ENCODE measurements around the gene ANGEL1. TPM values are rescaled to one million over a fixed set of nuclear protein-coding genes. Genes with fewer than 3 reads are reported as not detected.

The ANGEL1 gene
- total and polyA plus RNA-seq, 2 donors (not counting 1 experiment from before 2014, with no cell fraction given), result 13.1 to 27.3 TPM

GRCh38 chr14:76827696-76828296 lies 15.1 kb upstream of the ANGEL1 start:
- H3K27ac ChIP-seq (ENCODE audit: low read length in 2 of 2), result no peak overlapping the region
- H3K4me3 ChIP-seq (ENCODE audit: control extremely low read depth in 1 of 5, extremely low read depth in 1 of 5, insufficient read depth in 1 of 5, low read depth in 2 of 5, low read length in 4 of 5), result no peak overlapping the region
- ChIA-PET POLR2A (no interaction called here), CTCF (no interaction called here)
- no peaks in the 10 kb centered on the region for H3K79me2 ChIP-seq (ENCODE audit: control insufficient read depth, insufficient read depth, low read length)
- no peak overlapping the region for H2AFZ ChIP-seq (ENCODE audit: insufficient read depth, low read depth, low read length, poor library complexity, severe bottlenecking)
- TF ChIP-seq EZH2 (IDR thresholded peaks at IDR 0.05; ENCODE audit: borderline replicate concordance, insufficient read depth, low read depth, low read length, poor library complexity, severe bottlenecking), result no peak
- TF ChIP-seq CTCF (IDR thresholded peaks at IDR 0.05), result no peak
- H3K9ac ChIP-seq (ENCODE audit: low read length), result no peak overlapping the region
- no peak overlapping the region for H3K4me3 Mint-ChIP-seq
- H3K4me1 Mint-ChIP-seq, result no peaks in the 10 kb centered on the region
- ATAC-seq (ENCODE audit: low read depth), result no peak
- no peaks in the 10 kb centered on the region for H3K4me1 ChIP-seq (ENCODE audit: control insufficient read depth in 2 of 2, insufficient read depth in 2 of 2, low read length in 2 of 2)
- H3K27me3 Mint-ChIP-seq, result peaks cover 10% of the 10 kb centered on the region
- no peak for DNase-seq
- no peak overlapping the region for H3K27ac Mint-ChIP-seq
- H4K20me1 ChIP-seq (ENCODE audit: control insufficient read depth, insufficient read depth, low read length, poor library complexity, severe bottlenecking), result no peaks in the 10 kb centered on the region
- WGBS (ENCODE audit: insufficient coverage), result 90% methylated on average over 8 of the region's 9 CpGs
- no peak overlapping the region for H3K4me2 ChIP-seq (replicated peaks; ENCODE audit: low read depth, low read length, poor library complexity, severe bottlenecking)
- intact Hi-C loops (cut with micrococcal nuclease), result no loop called here
- peaks cover 0 to 4% (median 0%) of the 10 kb centered on the region in 4 experiments for H3K27me3 ChIP-seq (replicated peaks in 1 of 4; ENCODE audit: control extremely low read depth in 1 of 4, control insufficient read depth in 3 of 4, insufficient read depth in 4 of 4, low read length in 3 of 4)
- H3K9me3 Mint-ChIP-seq (ENCODE audit: insufficient read depth), result no peaks in the 10 kb centered on the region
- H3K36me3 ChIP-seq (replicated peaks in 1 of 2; ENCODE audit: control extremely low read depth in 1 of 2, control insufficient read depth in 1 of 2, extremely low read depth in 1 of 2, insufficient read depth in 2 of 2, low read length in 1 of 2), result no peaks in the 10 kb centered on the region
- H3K9me3 ChIP-seq (ENCODE audit: control extremely low read depth in 1 of 3, control insufficient read depth in 2 of 3, insufficient read depth in 1 of 3, low read length in 2 of 3), result no peaks in the 10 kb centered on the region

- DNase-seq, result no peak
- 78% methylated on average over 1 of the region's 2 CpGs for WGBS (ENCODE audit: insufficient coverage)
- POLR2A ChIA-PET, result no interaction called here
Observed at GRCh38 chr14:76826122-76826521, 13.4 kb upstream of the ANGEL1 start, which contains the start of gene LRRC74A. TSS of gene LRRC74A (plus strand) at chr14:76826408. CDS start at chr14:76826698, 290 bp downstream.

More at GRCh38 chr14:76826122-76826521, 13.4 kb upstream of the ANGEL1 start, which contains the start of gene LRRC74A:
- no peaks in the 10 kb centered on the region for H3K79me2 ChIP-seq (ENCODE audit: control insufficient read depth, insufficient read depth, low read length)
- H3K36me3 ChIP-seq (replicated peaks in 1 of 2; ENCODE audit: control extremely low read depth in 1 of 2, control insufficient read depth in 1 of 2, extremely low read depth in 1 of 2, insufficient read depth in 2 of 2, low read length in 1 of 2), result no peaks in the 10 kb centered on the region
- H3K4me1 Mint-ChIP-seq, result no peaks in the 10 kb centered on the region
- H3K27ac Mint-ChIP-seq, result no peak within 1 kb of the TSS
- intact Hi-C loops (cut with micrococcal nuclease), result no loop called here
- peaks cover 0 to 5% (median 0%) of the 10 kb centered on the region in 4 experiments for H3K27me3 ChIP-seq (replicated peaks in 1 of 4; ENCODE audit: control extremely low read depth in 1 of 4, control insufficient read depth in 3 of 4, insufficient read depth in 4 of 4, low read length in 3 of 4)
- peaks cover 10% of the 10 kb centered on the region for H3K27me3 Mint-ChIP-seq
- H3K9ac ChIP-seq (ENCODE audit: low read length), result no peak within 1 kb of the TSS
- no peak for TF ChIP-seq EZH2 (IDR thresholded peaks at IDR 0.05; ENCODE audit: borderline replicate concordance, insufficient read depth, low read depth, low read length, poor library complexity, severe bottlenecking)
- no peak for TF ChIP-seq CTCF (IDR thresholded peaks at IDR 0.05)
- H3K27ac ChIP-seq (ENCODE audit: low read length in 2 of 2), result no peak within 1 kb of the TSS
- H2AFZ ChIP-seq (ENCODE audit: insufficient read depth, low read depth, low read length, poor library complexity, severe bottlenecking), result no peak within 1 kb of the TSS
- no peaks in the 10 kb centered on the region for H3K9me3 Mint-ChIP-seq (ENCODE audit: insufficient read depth)
- ATAC-seq (ENCODE audit: low read depth), result no peak
- H3K4me2 ChIP-seq (replicated peaks; ENCODE audit: low read depth, low read length, poor library complexity, severe bottlenecking), result no peak within 1 kb of the TSS
- no peak within 1 kb of the TSS for H3K4me3 ChIP-seq (ENCODE audit: control extremely low read depth in 1 of 5, extremely low read depth in 1 of 5, insufficient read depth in 1 of 5, low read depth in 2 of 5, low read length in 4 of 5)
- no peak within 1 kb of the TSS for H3K4me3 Mint-ChIP-seq
- no peaks in the 10 kb centered on the region for H3K4me1 ChIP-seq (ENCODE audit: control insufficient read depth in 2 of 2, insufficient read depth in 2 of 2, low read length in 2 of 2)
- no peaks in the 10 kb centered on the region for H4K20me1 ChIP-seq (ENCODE audit: control insufficient read depth, insufficient read depth, low read length, poor library complexity, severe bottlenecking)
- H3K9me3 ChIP-seq (ENCODE audit: control extremely low read depth in 1 of 3, control insufficient read depth in 2 of 3, insufficient read depth in 1 of 3, low read length in 2 of 3), result no peaks in the 10 kb centered on the region
- CTCF ChIA-PET, result no interaction called here

Data from B cell (primary cell).